K562 (cell line): Measurements from ENCODE around the gene ZNF544. TPM values are rescaled to one million over a fixed set of nuclear protein-coding genes. Genes with fewer than 3 reads are reported as not detected.

Experiments
- CBX5 ChIP-seq: IDR thresholded peaks from 2 replicates; pipeline ENCODE4 v1.6.1; 2014; ENCODE audit warnings: low read depth, borderline replicate concordance
- ELK1 ChIP-seq: sonication (generic); formaldehyde crosslinking; IDR thresholded peaks from 2 replicates; pipeline ENCODE4 v1.8.1; 2022; ENCODE audit warnings: missing genetic modification reagents
- HDAC6 ChIP-seq: IDR thresholded peaks from 2 replicates; pipeline ENCODE4 v1.6.1; 2012; ENCODE audit warnings: low read depth, mild to moderate bottlenecking, control low read depth, inconsistent platforms, low read length, moderate library complexity
- NR2C1 ChIP-seq, 2 experiments: fragments of 450-650 bp; IDR thresholded peaks; 2 replicates each; pipeline ENCODE4 v1.6.1; 2017; ENCODE audit warnings: mild to moderate bottlenecking in 2 of 2, antibody characterized with exemption in 1 of 2, inconsistent platforms in 1 of 2, missing compliant biosample characterization in 1 of 2, missing genetic modification characterization in 1 of 2
- PCBP2 ChIP-seq: fragments of 200-400 bp; formaldehyde crosslinking; IDR thresholded peaks from 2 replicates; pipeline ENCODE4 v1.6.1; 2018; ENCODE audit warnings: low read length, low read depth, mild to moderate bottlenecking, moderate library complexity; ENCODE audit not compliant: poor library complexity, severe bottlenecking
- STAT5A ChIP-seq: IDR thresholded peaks from 2 replicates; pipeline ENCODE4 v1.6.1; 2012; ENCODE audit warnings: low read length, inconsistent platforms, borderline replicate concordance
- ZFP30 ChIP-seq: fragments of 250-450 bp; sonication (Bioruptor Pico); IDR thresholded peaks from 2 replicates; pipeline ENCODE4 v1.8.0; 2022; ENCODE audit warnings: moderate library complexity, mild to moderate bottlenecking, inconsistent platforms, borderline replicate concordance
- ZFX ChIP-seq: sonication (generic); formaldehyde crosslinking; IDR thresholded peaks from 2 replicates; pipeline ENCODE4 v1.8.0; 2022; ENCODE audit warnings: mild to moderate bottlenecking, missing genetic modification reagents, moderate library complexity
- ZNF583 ChIP-seq: fragments of 250-450 bp; sonication (Bioruptor Pico); IDR thresholded peaks from 2 replicates; pipeline ENCODE4 v1.4.0; 2020
- ZNF592 ChIP-seq: fragments of 450-650 bp; IDR thresholded peaks from 2 replicates; pipeline ENCODE4 v1.6.1; 2017; ENCODE audit warnings: antibody characterized with exemption, mild to moderate bottlenecking
- polyA plus RNA-seq, 8 experiments: library from polyadenylated mRNA; depleted of rRNA in 4 of 8; stranded (reverse) in 5 of 8; unstranded in 3 of 8; fragments of >200 nt; fragmentation: Nextera tagmentation in 2 of 8; fragmentation: Illumina TruSeq in 1 of 8; extraction: Ambion mirVana in 2 of 8; extraction: Trizol in 1 of 8; gene quantifications; 2 replicates each; pipeline versions ENCODE4 v1.2.1 to v1.2.3, GENCODE V29; 2011 to 2014; ENCODE audit warnings: inconsistent platforms in 1 of 8, missing spikeins in 1 of 8
- total RNA-seq, 7 experiments: library from RNA; depleted of rRNA in 6 of 7; stranded (reverse); fragments of >200 nt in 6 of 7; fragmentation: Illumina TruSeq in 2 of 7; extraction: Trizol in 2 of 7; gene quantifications; 2 replicates each; pipeline versions ENCODE4 v1.2.1 to v1.2.3, GENCODE V29; 2011 to 2021; ENCODE audit warnings: low replicate concordance in 1 of 7
- TF ChIP-seq, protein P1 (sequence below): sonication (generic); formaldehyde crosslinking; IDR thresholded peaks from 2 replicates; pipeline ENCODE4 v1.4.0; 2020; ENCODE audit warnings: mild to moderate bottlenecking, missing genetic modification reagents
- TF ChIP-seq, protein P2 (sequence below): sonication (generic); formaldehyde crosslinking; IDR thresholded peaks from 2 replicates; pipeline ENCODE4 v1.8.1; 2023; ENCODE audit warnings: missing genetic modification reagents, mild to moderate bottlenecking, borderline replicate concordance

Gene ZNF544
- total and polyA plus RNA-seq, 9 of the 15 experiments (the other 6 are each of a cell fraction or from before 2014, with no cell fraction given): 23.6 to 59.0 (median 41.4) TPM

- TF ChIP-seq ZNF592 (no peak), ELK1 (no peak), ZFP30 (CRISPR knock-in tag) (no peak), STAT5A (no peak), PCBP2 (no peak), NR2C1 (IDR thresholded peaks at IDR 0.05) (no peak), NR2C1 (tag; IDR thresholded peaks at IDR 0.05) (no peak), HDAC6 (no peak), ZNF583 (CRISPR knock-in tag) (no peak), ZFX (peak; percentile 76), CBX5 (peak; percentile 11; the same call in 1 of the 2 replicates)
- TF ChIP-seq, protein P1, sequence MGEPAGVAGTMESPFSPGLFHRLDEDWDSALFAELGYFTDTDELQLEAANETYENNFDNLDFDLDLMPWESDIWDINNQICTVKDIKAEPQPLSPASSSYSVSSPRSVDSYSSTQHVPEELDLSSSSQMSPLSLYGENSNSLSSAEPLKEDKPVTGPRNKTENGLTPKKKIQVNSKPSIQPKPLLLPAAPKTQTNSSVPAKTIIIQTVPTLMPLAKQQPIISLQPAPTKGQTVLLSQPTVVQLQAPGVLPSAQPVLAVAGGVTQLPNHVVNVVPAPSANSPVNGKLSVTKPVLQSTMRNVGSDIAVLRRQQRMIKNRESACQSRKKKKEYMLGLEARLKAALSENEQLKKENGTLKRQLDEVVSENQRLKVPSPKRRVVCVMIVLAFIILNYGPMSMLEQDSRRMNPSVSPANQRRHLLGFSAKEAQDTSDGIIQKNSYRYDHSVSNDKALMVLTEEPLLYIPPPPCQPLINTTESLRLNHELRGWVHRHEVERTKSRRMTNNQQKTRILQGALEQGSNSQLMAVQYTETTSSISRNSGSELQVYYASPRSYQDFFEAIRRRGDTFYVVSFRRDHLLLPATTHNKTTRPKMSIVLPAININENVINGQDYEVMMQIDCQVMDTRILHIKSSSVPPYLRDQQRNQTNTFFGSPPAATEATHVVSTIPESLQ: no peak; the same call in 1 of the 2 replicates
- TF ChIP-seq, protein P2, sequence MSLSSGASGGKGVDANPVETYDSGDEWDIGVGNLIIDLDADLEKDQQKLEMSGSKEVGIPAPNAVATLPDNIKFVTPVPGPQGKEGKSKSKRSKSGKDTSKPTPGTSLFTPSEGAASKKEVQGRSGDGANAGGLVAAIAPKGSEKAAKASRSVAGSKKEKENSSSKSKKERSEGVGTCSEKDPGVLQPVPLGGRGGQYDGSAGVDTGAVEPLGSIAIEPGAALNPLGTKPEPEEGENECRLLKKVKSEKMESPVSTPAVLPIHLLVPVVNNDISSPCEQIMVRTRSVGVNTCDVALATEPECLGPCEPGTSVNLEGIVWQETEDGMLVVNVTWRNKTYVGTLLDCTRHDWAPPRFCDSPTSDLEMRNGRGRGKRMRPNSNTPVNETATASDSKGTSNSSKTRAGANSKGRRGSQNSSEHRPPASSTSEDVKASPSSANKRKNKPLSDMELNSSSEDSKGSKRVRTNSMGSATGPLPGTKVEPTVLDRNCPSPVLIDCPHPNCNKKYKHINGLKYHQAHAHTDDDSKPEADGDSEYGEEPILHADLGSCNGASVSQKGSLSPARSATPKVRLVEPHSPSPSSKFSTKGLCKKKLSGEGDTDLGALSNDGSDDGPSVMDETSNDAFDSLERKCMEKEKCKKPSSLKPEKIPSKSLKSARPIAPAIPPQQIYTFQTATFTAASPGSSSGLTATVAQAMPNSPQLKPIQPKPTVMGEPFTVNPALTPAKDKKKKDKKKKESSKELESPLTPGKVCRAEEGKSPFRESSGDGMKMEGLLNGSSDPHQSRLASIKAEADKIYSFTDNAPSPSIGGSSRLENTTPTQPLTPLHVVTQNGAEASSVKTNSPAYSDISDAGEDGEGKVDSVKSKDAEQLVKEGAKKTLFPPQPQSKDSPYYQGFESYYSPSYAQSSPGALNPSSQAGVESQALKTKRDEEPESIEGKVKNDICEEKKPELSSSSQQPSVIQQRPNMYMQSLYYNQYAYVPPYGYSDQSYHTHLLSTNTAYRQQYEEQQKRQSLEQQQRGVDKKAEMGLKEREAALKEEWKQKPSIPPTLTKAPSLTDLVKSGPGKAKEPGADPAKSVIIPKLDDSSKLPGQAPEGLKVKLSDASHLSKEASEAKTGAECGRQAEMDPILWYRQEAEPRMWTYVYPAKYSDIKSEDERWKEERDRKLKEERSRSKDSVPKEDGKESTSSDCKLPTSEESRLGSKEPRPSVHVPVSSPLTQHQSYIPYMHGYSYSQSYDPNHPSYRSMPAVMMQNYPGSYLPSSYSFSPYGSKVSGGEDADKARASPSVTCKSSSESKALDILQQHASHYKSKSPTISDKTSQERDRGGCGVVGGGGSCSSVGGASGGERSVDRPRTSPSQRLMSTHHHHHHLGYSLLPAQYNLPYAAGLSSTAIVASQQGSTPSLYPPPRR (CRISPR knock-in tag): no peak
Observed at GRCh38 chr19:58278541-58279041, 49.9 kb downstream of the ZNF544 start, which contains the start of gene ZNF8 (continued).
